ENCODE data around the gene DEXI.

DNA sequence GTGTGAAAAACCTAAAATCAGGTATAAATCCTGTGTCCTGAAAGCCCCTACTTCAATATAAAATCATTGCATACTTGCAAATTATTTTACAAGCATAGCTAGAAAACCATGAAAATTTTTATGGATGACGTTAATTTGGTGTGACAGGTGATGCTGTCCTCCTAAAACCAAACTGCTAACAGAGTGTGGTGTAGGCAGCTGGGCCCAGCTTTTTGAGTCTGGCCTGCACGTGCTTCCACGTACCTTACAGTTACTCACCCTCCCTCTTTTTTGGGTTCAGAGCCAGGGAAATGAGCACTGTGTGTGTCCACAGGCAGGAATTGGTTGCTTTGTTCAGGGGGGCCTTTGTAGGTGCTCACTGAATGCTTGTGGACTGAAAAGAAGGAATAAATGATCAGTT, 38.5 kb upstream of the DEXI start:
- TF ChIP-seq, protein P1, sequence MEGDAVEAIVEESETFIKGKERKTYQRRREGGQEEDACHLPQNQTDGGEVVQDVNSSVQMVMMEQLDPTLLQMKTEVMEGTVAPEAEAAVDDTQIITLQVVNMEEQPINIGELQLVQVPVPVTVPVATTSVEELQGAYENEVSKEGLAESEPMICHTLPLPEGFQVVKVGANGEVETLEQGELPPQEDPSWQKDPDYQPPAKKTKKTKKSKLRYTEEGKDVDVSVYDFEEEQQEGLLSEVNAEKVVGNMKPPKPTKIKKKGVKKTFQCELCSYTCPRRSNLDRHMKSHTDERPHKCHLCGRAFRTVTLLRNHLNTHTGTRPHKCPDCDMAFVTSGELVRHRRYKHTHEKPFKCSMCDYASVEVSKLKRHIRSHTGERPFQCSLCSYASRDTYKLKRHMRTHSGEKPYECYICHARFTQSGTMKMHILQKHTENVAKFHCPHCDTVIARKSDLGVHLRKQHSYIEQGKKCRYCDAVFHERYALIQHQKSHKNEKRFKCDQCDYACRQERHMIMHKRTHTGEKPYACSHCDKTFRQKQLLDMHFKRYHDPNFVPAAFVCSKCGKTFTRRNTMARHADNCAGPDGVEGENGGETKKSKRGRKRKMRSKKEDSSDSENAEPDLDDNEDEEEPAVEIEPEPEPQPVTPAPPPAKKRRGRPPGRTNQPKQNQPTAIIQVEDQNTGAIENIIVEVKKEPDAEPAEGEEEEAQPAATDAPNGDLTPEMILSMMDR (IDR thresholded peaks at IDR 0.05; ENCODE audit: low read depth, low read length, poor library complexity, severe bottlenecking) = no peak
- no peak for TF ChIP-seq EZH2phosphoT487 (IDR thresholded peaks at IDR 0.05; ENCODE audit: borderline replicate concordance, low read length)
